IMR-90 (cell line): ENCODE measurements around the gene SYT11. TPM values are rescaled to one million over a fixed set of nuclear protein-coding genes. Genes with fewer than 3 reads are reported as not detected.

Source experiments
- ATAC-seq: fragments of 200-7000 bp; cut with Tn5 transposase; 2 replicates; pipeline ENCODE4 v1.9.1; 2020; ENCODE audit warnings: low read depth, mild to moderate bottlenecking, moderate library complexity
- BruUV-seq: library from RNA; stranded (reverse); fragments of 400-500 nt; replicated peaks from 2 replicates; lab custom pipeline; 2021; lab: Mats Ljungman, UMichigan
- CTCF ChIA-PET: fragments of 300-600 bp; formaldehyde crosslinking; extraction: SDS; loops from one replicate; lab custom pipeline; 2021; ENCODE audit warnings: antibody characterized with exemption; lab: Yijun Ruan, JAX
- POLR2A ChIA-PET: fragments of 300-600 bp; sonication (Branson Sonifier 250); formaldehyde crosslinking; loops from one replicate; lab custom pipeline; 2022; ENCODE audit warnings: antibody characterized with exemption; ENCODE audit not compliant: unreplicated experiment; lab: Charles Lee
- DNase-seq: peaks from one replicate; pipeline ENCODE4 v3.0.0; 2013
- H2AFZ ChIP-seq: replicated peaks from 2 replicates; pipeline ENCODE3; 2013; ENCODE audit warnings: low read length, mild to moderate bottlenecking; ENCODE audit not compliant: poor library complexity
- H2AK5ac ChIP-seq: 2 replicates; pipeline ENCODE4 v1.6.1; 2013; ENCODE audit warnings: low read depth, low read length, inconsistent platforms
- H2AK9ac ChIP-seq: replicated peaks from 2 replicates; pipeline ENCODE3; 2013; ENCODE audit warnings: mild to moderate bottlenecking, low read depth, low read length, moderate library complexity; ENCODE audit not compliant: poor library complexity
- H2BK120ac ChIP-seq: 2 replicates; pipeline ENCODE4 v1.6.1; 2013; ENCODE audit warnings: low read depth, low read length, inconsistent platforms
- H2BK15ac ChIP-seq: 3 replicates; pipeline ENCODE4 v1.6.1; 2013; ENCODE audit warnings: low read depth, low read length, inconsistent platforms
- H2BK20ac ChIP-seq: 2 replicates; pipeline ENCODE4 v1.6.1; 2013; ENCODE audit warnings: low read depth, mild to moderate bottlenecking, inconsistent platforms, low read length, moderate library complexity
- H2BK5ac ChIP-seq: 2 replicates; pipeline ENCODE4 v1.6.1; 2013; ENCODE audit warnings: mild to moderate bottlenecking, low read depth, low read length, inconsistent platforms; ENCODE audit not compliant: poor library complexity, severe bottlenecking
- H3K14ac ChIP-seq: replicated peaks from 2 replicates; pipeline ENCODE4 v1.6.1; 2013; ENCODE audit warnings: low read depth, low read length, inconsistent platforms
- H3K18ac ChIP-seq: 2 replicates; pipeline ENCODE4 v1.6.1; 2013; ENCODE audit warnings: low read depth, low read length, control low read depth
- H3K23ac ChIP-seq: 2 replicates; pipeline ENCODE4 v1.6.1; 2013; ENCODE audit warnings: low read depth, low read length, inconsistent platforms
- H3K27ac ChIP-seq: 2 replicates; pipeline ENCODE4 v1.5.1; 2013; ENCODE audit warnings: mild to moderate bottlenecking, control low read depth, low read length; ENCODE audit not compliant: insufficient read depth
- H3K27me3 ChIP-seq: 2 replicates; pipeline ENCODE4 v1.6.1; 2013; ENCODE audit warnings: low read length; ENCODE audit not compliant: control insufficient read depth, insufficient read depth
- H3K36me3 ChIP-seq: 2 replicates; pipeline ENCODE4 v1.6.1; 2013; ENCODE audit warnings: low read length, mixed read lengths; ENCODE audit not compliant: control insufficient read depth, insufficient read depth
- H3K4ac ChIP-seq: 2 replicates; pipeline ENCODE4 v1.6.1; 2013; ENCODE audit warnings: low read depth, low read length, inconsistent platforms
- H3K4me1 ChIP-seq: 2 replicates; pipeline ENCODE4 v1.6.1; 2013; ENCODE audit warnings: low read length, mixed read lengths; ENCODE audit not compliant: control insufficient read depth, insufficient read depth
- H3K4me2 ChIP-seq: 2 replicates; pipeline ENCODE4 v1.6.1; 2013; ENCODE audit warnings: low read depth, mild to moderate bottlenecking, control low read depth, low read length, moderate library complexity
- H3K4me3 ChIP-seq: 2 replicates; pipeline ENCODE4 v1.5.1; 2013; ENCODE audit warnings: low read depth, mild to moderate bottlenecking, control low read depth, low read length, moderate library complexity; ENCODE audit not compliant: insufficient read depth
- H3K56ac ChIP-seq: 2 replicates; pipeline ENCODE4 v1.6.1; 2013; ENCODE audit warnings: low read length, inconsistent platforms; ENCODE audit not compliant: insufficient read depth; ENCODE audit errors: extremely low read depth
- H3K79me1 ChIP-seq, 2 experiments: 2 replicates each; pipeline ENCODE4 v1.6.1; 2013; ENCODE audit warnings: low read length in 2 of 2, inconsistent platforms in 1 of 2, low read depth in 1 of 2
- H3K9ac ChIP-seq: 2 replicates; pipeline ENCODE4 v1.6.1; 2013; ENCODE audit warnings: low read depth, low read length, control low read depth
- H3K9me1 ChIP-seq: 2 replicates; pipeline ENCODE4 v1.6.1; 2013; ENCODE audit warnings: low read length, inconsistent platforms; ENCODE audit not compliant: insufficient read depth
- H3K9me3 ChIP-seq: 2 replicates; pipeline ENCODE4 v1.6.1; 2013; ENCODE audit warnings: low read length; ENCODE audit not compliant: control insufficient read depth, insufficient read depth
- H4K20me1 ChIP-seq: 2 replicates; pipeline ENCODE4 v1.6.1; 2013; ENCODE audit warnings: low read length, inconsistent platforms; ENCODE audit not compliant: insufficient read depth
- H4K5ac ChIP-seq: 2 replicates; pipeline ENCODE4 v1.6.1; 2013; ENCODE audit warnings: mild to moderate bottlenecking, low read depth, low read length, control low read depth
- H4K8ac ChIP-seq, 2 experiments: 2 replicates each; pipeline ENCODE4 v1.6.1; 2013; ENCODE audit warnings: low read depth in 2 of 2, low read length in 2 of 2, control low read depth in 1 of 2, inconsistent platforms in 1 of 2
- H4K91ac ChIP-seq: 2 replicates; pipeline ENCODE4 v1.6.1; 2013; ENCODE audit warnings: low read depth, low read length, inconsistent platforms; ENCODE audit not compliant: insufficient read depth
- CHD1 ChIP-seq: IDR thresholded peaks from 2 replicates; pipeline ENCODE4 v1.6.1; 2012; ENCODE audit warnings: low read depth, low read length, improper control_type of control experiment
- FOS ChIP-seq: fragments of 150-350 bp; IDR thresholded peaks from 2 replicates; pipeline ENCODE4 v1.6.1; 2016; ENCODE audit warnings: low read depth, low read length
- MAZ ChIP-seq: IDR thresholded peaks from 2 replicates; pipeline ENCODE4 v1.6.1; 2012; ENCODE audit warnings: low read depth, mild to moderate bottlenecking, low read length, improper control_type of control experiment, moderate library complexity, borderline replicate concordance
- SMC3 ChIP-seq: fragments of 150-350 bp; IDR thresholded peaks from 2 replicates; pipeline ENCODE4 v1.6.1; 2016; ENCODE audit warnings: low read depth, mild to moderate bottlenecking, antibody characterized with exemption, low read length, moderate library complexity
- USF2 ChIP-seq: fragments of 150-350 bp; IDR thresholded peaks from 2 replicates; pipeline ENCODE4 v1.6.1; 2017; ENCODE audit warnings: mild to moderate bottlenecking, antibody characterized with exemption, low read length, low read depth
- WGBS, 2 experiments: methylation state at CpG; one replicate each; pipeline versions ENCODE4 v1.1.5 to v1.1.7; 2013; ENCODE audit warnings: missing lambda C conversion rate in 2 of 2; ENCODE audit not compliant: insufficient read length in 1 of 2; ENCODE audit errors: extremely low coverage in 2 of 2; 5-methylcytosine and 5-hydroxymethylcytosine counted together
- dilution Hi-C: fragments of 300-500 bp; cut with HindIII; formaldehyde crosslinking; loops from one replicate; pipeline ENCODE4 v1.14.3; 2018; ENCODE audit warnings: low sequenced_read_pairs; ENCODE audit not compliant: unreplicated experiment
- in situ Hi-C: fragments of 300-500 bp; cut with MboI; formaldehyde crosslinking; loops from 3 replicates; pipeline ENCODE4 v1.14.3; 2019; ENCODE audit warnings: low sequenced_read_pairs, inconsistent platforms, mixed read lengths
- intact Hi-C: fragments of 100-400 bp; cut with micrococcal nuclease; formaldehyde crosslinking; loops from 2 replicates; pipeline ENCODE4 v1.10.0; 2022
- polyA plus RNA-seq, 3 experiments: library from polyadenylated mRNA; depleted of rRNA; stranded (reverse); fragments of >200 nt; gene quantifications; 2 replicates each; pipeline ENCODE4 v1.2.3, GENCODE V29; 2012; ENCODE audit warnings: low replicate concordance in 1 of 3
- total RNA-seq: library from RNA; depleted of rRNA; stranded (reverse); fragments of >200 nt; gene quantifications from 2 replicates; pipeline ENCODE4 v1.2.3, GENCODE V29; 2012

The SYT11 gene
- total and polyA plus RNA-seq, 2 of the 4 experiments (the other 2 are of a cell fraction): 22.9 to 43.7 TPM

DNA sequence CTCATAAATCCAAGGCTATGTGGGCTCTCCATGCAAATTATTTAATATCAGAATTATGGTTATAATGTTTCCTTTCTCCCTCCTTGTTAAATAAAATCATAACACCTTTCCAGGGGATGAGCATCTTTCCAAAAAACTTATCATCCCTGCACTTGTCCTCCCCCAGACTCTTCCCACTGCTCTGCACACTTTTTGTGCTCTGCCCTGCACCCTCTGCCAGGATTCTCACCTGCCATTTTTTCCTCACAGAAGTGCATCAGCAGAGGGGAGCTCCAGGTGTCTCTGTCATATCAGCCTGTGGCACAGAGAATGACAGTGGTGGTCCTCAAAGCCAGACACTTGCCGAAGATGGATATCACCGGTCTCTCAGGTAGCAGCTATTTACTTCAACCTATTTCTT, 20.9 kb downstream of the SYT11 start:
- in situ Hi-C loops: no loop called here
- ChIA-PET CTCF (no interaction called here), POLR2A (no interaction called here)
- DNase-seq (no peak), ATAC-seq (no peak)
- Histone ChIP-seq H2AK9ac (no peak overlapping the region), H3K4me2 (no peak overlapping the region), H3K9ac (no peak overlapping the region), H3K14ac (no peak overlapping the region), H2BK5ac (no peak overlapping the region), H2AFZ (no peak overlapping the region), H3K4me3 (no peak overlapping the region), H3K56ac (no peak overlapping the region), H4K20me1 (no peaks in the 10 kb centered on the region), H3K4me1 (peaks cover 10% of the 10 kb centered on the region), H3K27ac (no peak overlapping the region), H4K91ac (no peak overlapping the region), H3K9me1 (no peaks in the 10 kb centered on the region), H2BK120ac (no peak overlapping the region), H4K8ac (no peak overlapping the region), H3K23ac (no peak overlapping the region), H2AK5ac (no peak overlapping the region), H3K79me1 (peaks cover 3 to 9% of the 10 kb centered on the region in 2 experiments), H2BK15ac (no peak overlapping the region), H3K36me3 (peaks cover 10% of the 10 kb centered on the region), H3K18ac (no peak overlapping the region), H3K9me3 (no peaks in the 10 kb centered on the region), H2BK20ac (no peak overlapping the region), H3K27me3 (no peaks in the 10 kb centered on the region), H3K4ac (no peak overlapping the region), H4K5ac (no peak overlapping the region)
- WGBS, 2 experiments: no CpG with 5 or more reads among the region's 2 CpGs
- TF ChIP-seq CHD1 (no peak), USF2 (no peak), SMC3 (no peak), MAZ (no peak), FOS (no peak)
- intact Hi-C loops: no loop called here
- dilution Hi-C loops: no loop called here
- BruUV-seq: no TSS peak
